Ramos (cell line): ENCODE data around the gene CTNS.

Experiments
- in situ Hi-C: fragments of 300-500 bp; cut with MboI; formaldehyde crosslinking; loops from one replicate; pipeline ENCODE4 v1.14.3; 2022; ENCODE audit warnings: low sequenced_read_pairs; ENCODE audit not compliant: unreplicated experiment

The CTNS gene

GRCh38 chr17:3704931-3705717, 68.6 kb downstream of the CTNS start:
- in situ Hi-C loops: loop anchor here (25.0 kb wide), 1 partner anchor 682 kb away; no protein-coding TSS in a partner anchor

- in situ Hi-C loops: loop anchor here (25.0 kb wide), 1 partner anchor 682 kb away; no protein-coding TSS in a partner anchor
Measured at GRCh38 chr17:3705718-3705984, 69.1 kb downstream of the CTNS start.

GRCh38 chr17:3708366-3708765, 71.8 kb downstream of the CTNS start:
- in situ Hi-C loops: loop anchor here (25.0 kb wide), 1 partner anchor 679 kb away; no protein-coding TSS in a partner anchor

GRCh38 chr17:3710951-3711383, 74.4 kb downstream of the CTNS start:
- in situ Hi-C loops: loop anchor here (25.0 kb wide), 1 partner anchor 676 kb away; no protein-coding TSS in a partner anchor
